H9 (cell line): Measurements from ENCODE around the gene AP1S1. TPM values are rescaled to one million over a fixed set of nuclear protein-coding genes. Genes with fewer than 3 reads are reported as not detected.
"Not testable (repeated sequence)": the region's sequence is repeated elsewhere in the genome, so short reads cannot be mapped to it uniquely, and the experiment has no call there.

Experiments
- DNase-seq: peaks from one replicate; pipeline ENCODE4 v3.0.0-alpha.2; 2017
- H2AFZ ChIP-seq: one replicate; pipeline ENCODE4 v1.6.1; 2013; ENCODE audit warnings: mild to moderate bottlenecking, low read length, control low read depth, moderate library complexity
- H2AK5ac ChIP-seq: 2 replicates; pipeline ENCODE4 v1.6.1; 2013; ENCODE audit warnings: low read length, control low read depth, mixed read lengths; ENCODE audit not compliant: insufficient read length
- H2BK120ac ChIP-seq: one replicate; pipeline ENCODE4 v1.6.1; 2013; ENCODE audit warnings: low read depth, mild to moderate bottlenecking, low read length, control low read depth, inconsistent platforms; ENCODE audit not compliant: poor library complexity, severe bottlenecking
- H2BK12ac ChIP-seq: 2 replicates; pipeline ENCODE4 v1.6.1; 2013; ENCODE audit warnings: low read length, control low read depth, mixed read lengths, low read depth; ENCODE audit not compliant: insufficient read length
- H2BK15ac ChIP-seq: 2 replicates; pipeline ENCODE4 v1.6.1; 2013; ENCODE audit warnings: low read depth, low read length, control low read depth
- H2BK20ac ChIP-seq: one replicate; pipeline ENCODE4 v1.6.1; 2013; ENCODE audit warnings: low read depth, mild to moderate bottlenecking, low read length, control low read depth, inconsistent platforms; ENCODE audit not compliant: poor library complexity, severe bottlenecking
- H2BK5ac ChIP-seq: 2 replicates; pipeline ENCODE4 v1.6.1; 2013; ENCODE audit warnings: low read length, control low read depth, mixed read lengths; ENCODE audit not compliant: insufficient read length
- H3K14ac ChIP-seq: 2 replicates; pipeline ENCODE4 v1.6.1; 2013; ENCODE audit warnings: low read length, control low read depth; ENCODE audit not compliant: insufficient read depth
- H3K18ac ChIP-seq: 2 replicates; pipeline ENCODE4 v1.6.1; 2013; ENCODE audit warnings: low read depth, mild to moderate bottlenecking, mixed read lengths, low read length, control low read depth; ENCODE audit not compliant: insufficient read length
- H3K23ac ChIP-seq: 2 replicates; pipeline ENCODE4 v1.6.1; 2013; ENCODE audit warnings: low read length, control low read depth, mixed read lengths, low read depth; ENCODE audit not compliant: insufficient read length
- H3K23me2 ChIP-seq: 2 replicates; pipeline ENCODE4 v1.6.1; 2013; ENCODE audit warnings: low read depth, mild to moderate bottlenecking, mixed read lengths, low read length, control low read depth; ENCODE audit not compliant: insufficient read length, poor library complexity, severe bottlenecking
- H3K27ac ChIP-seq: 2 replicates; pipeline ENCODE4 v1.5.1; 2013; ENCODE audit warnings: low read length, control low read depth, mixed read lengths, low read depth; ENCODE audit not compliant: insufficient read length
- H3K27me3 ChIP-seq: 2 replicates; pipeline ENCODE4 v1.6.1; 2013; ENCODE audit warnings: low read length, control low read depth, inconsistent platforms; ENCODE audit not compliant: insufficient read depth
- H3K4ac ChIP-seq: 2 replicates; pipeline ENCODE4 v1.6.1; 2013; ENCODE audit warnings: low read depth, mild to moderate bottlenecking, control low read depth, inconsistent platforms, low read length, moderate library complexity
- H3K4me1 ChIP-seq: 2 replicates; pipeline ENCODE4 v1.6.1; 2013; ENCODE audit warnings: low read length, control low read depth, inconsistent platforms; ENCODE audit not compliant: insufficient read depth
- H3K4me2 ChIP-seq: 2 replicates; pipeline ENCODE4 v1.6.1; 2013; ENCODE audit warnings: low read length, control low read depth, mixed read lengths; ENCODE audit not compliant: insufficient read length, insufficient read depth
- H3K56ac ChIP-seq: 2 replicates; pipeline ENCODE4 v1.6.1; 2013; ENCODE audit warnings: low read depth, mild to moderate bottlenecking, mixed read lengths, low read length, control low read depth; ENCODE audit not compliant: insufficient read length
- H3K79me1 ChIP-seq: 2 replicates; pipeline ENCODE4 v1.6.1; 2013; ENCODE audit warnings: low read depth, mild to moderate bottlenecking, moderate library complexity, low read length, control low read depth, inconsistent platforms; ENCODE audit not compliant: insufficient read depth, poor library complexity, severe bottlenecking
- H3K79me2 ChIP-seq: 2 replicates; pipeline ENCODE4 v1.6.1; 2013; ENCODE audit warnings: low read length, control low read depth, inconsistent platforms; ENCODE audit not compliant: insufficient read depth
- H3K9ac ChIP-seq: 2 replicates; pipeline ENCODE4 v1.6.1; 2013; ENCODE audit warnings: low read length, control low read depth, mixed read lengths; ENCODE audit not compliant: insufficient read length; ENCODE audit errors: extremely low read depth
- H3K9me3 ChIP-seq: one replicate; pipeline ENCODE4 v1.6.1; 2013; ENCODE audit warnings: low read depth, low read length, inconsistent platforms; ENCODE audit not compliant: control insufficient read depth
- H3T11ph ChIP-seq: one replicate; pipeline ENCODE4 v1.6.1; 2013; ENCODE audit warnings: mild to moderate bottlenecking, low read length, control low read depth, inconsistent platforms
- H4K20me1 ChIP-seq: one replicate; pipeline ENCODE4 v1.6.1; 2013; ENCODE audit not compliant: control insufficient read depth, insufficient read length, insufficient read depth
- H4K5ac ChIP-seq: 2 replicates; pipeline ENCODE4 v1.6.1; 2013; ENCODE audit warnings: low read depth, mild to moderate bottlenecking, mixed read lengths, low read length, control low read depth; ENCODE audit not compliant: insufficient read length
- H4K8ac ChIP-seq: replicated peaks from 2 replicates; pipeline ENCODE4 v1.6.1; 2013; ENCODE audit warnings: low read length, control low read depth, mixed read lengths, low read depth; ENCODE audit not compliant: insufficient read length
- H4K91ac ChIP-seq: 2 replicates; pipeline ENCODE4 v1.6.1; 2013; ENCODE audit warnings: low read depth, mild to moderate bottlenecking, moderate library complexity, mixed read lengths, low read length, control low read depth; ENCODE audit not compliant: insufficient read length
- H3K27ac Mint-ChIP-seq, 3 experiments: 2 replicates in 2 of 3; 3 replicates in 1 of 3; pipeline ENCODE4 v1.8.0; 2020 to 2021; ENCODE audit warnings: mixed read lengths in 3 of 3, mild to moderate bottlenecking in 1 of 3, moderate library complexity in 1 of 3
- H3K27me3 Mint-ChIP-seq: 2 replicates; pipeline ENCODE4 v1.8.0; 2021; ENCODE audit warnings: low read depth, mild to moderate bottlenecking, moderate library complexity, mixed read lengths
- H3K36me3 Mint-ChIP-seq, 3 experiments: 2 replicates in 2 of 3; 3 replicates in 1 of 3; pipeline ENCODE4 v1.8.0; 2020 to 2021; ENCODE audit warnings: low read depth in 3 of 3, mixed read lengths in 3 of 3; ENCODE audit not compliant: insufficient read depth in 1 of 3
- H3K4me1 Mint-ChIP-seq, 2 experiments: 2 replicates each; pipeline ENCODE4 v1.8.0; 2020; ENCODE audit warnings: mixed read lengths in 2 of 2
- H3K4me3 Mint-ChIP-seq, 2 experiments: 2 replicates in 1 of 2; 3 replicates in 1 of 2; pipeline ENCODE4 v1.8.0; 2020 to 2021; ENCODE audit warnings: mild to moderate bottlenecking in 2 of 2, mixed read lengths in 2 of 2, moderate library complexity in 1 of 2
- H3K9me3 Mint-ChIP-seq, 2 experiments: 2 replicates in 1 of 2; 3 replicates in 1 of 2; pipeline ENCODE4 v1.8.0; 2020; ENCODE audit warnings: mild to moderate bottlenecking in 2 of 2, mixed read lengths in 2 of 2, moderate library complexity in 1 of 2
- WGBS: extraction: QIAGEN DNeasy Blood & Tissue Kit; methylation state at CpG from one replicate; pipeline ENCODE4 v1.1.7; 2013; ENCODE audit warnings: missing lambda C conversion rate, low lambda C conversion rate, mixed read lengths; ENCODE audit not compliant: insufficient read length; ENCODE audit errors: extremely low coverage; 5-methylcytosine and 5-hydroxymethylcytosine counted together
- total RNA-seq: library from RNA; stranded (reverse); gene quantifications from 2 replicates; pipeline ENCODE4 v1.2.1, GENCODE V29; 2021
- TF ChIP-seq, protein P1 (sequence below): fragments of 200-600 bp; sonication (generic); conservative IDR thresholded peaks from 3 replicates; pipeline ENCODE4 v1.8.0; 2021; ENCODE audit warnings: antibody characterized with exemption, mild to moderate bottlenecking

AP1S1 gene
- total RNA-seq, 1 experiment from 2014 or later, result 65.2 TPM

DNA sequence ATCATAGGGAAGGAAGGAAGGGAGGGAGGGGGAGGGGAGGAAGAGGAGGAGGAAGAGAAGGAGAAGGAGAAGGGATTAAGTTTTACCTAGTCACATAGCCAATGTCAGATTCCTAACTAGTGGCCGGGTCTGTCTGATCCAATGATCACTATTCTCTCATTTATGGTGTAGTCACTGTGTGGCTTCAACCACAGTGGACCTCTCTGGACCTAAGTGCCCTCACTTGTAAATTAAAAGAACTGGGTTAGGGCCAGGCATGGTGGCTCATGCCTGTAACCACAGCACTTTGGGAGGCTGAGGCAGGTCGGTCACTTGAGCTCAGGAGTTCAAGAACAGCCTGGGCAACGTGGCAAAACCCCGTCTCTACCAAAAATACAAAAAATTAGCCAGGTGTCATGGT lies 34.0 kb upstream of the AP1S1 start:
- H2BK15ac ChIP-seq, result no peak overlapping the region
- no peak overlapping the region for H3K4me2 ChIP-seq
- no peaks in the 10 kb centered on the region for H3K27me3 ChIP-seq
- H3K9me3 Mint-ChIP-seq, result peaks cover under 1 to 3% of the 10 kb centered on the region in 2 experiments; a peak in 2 of 5 replicates
- H3K4me1 ChIP-seq, result peaks cover 7% of the 10 kb centered on the region; the same call in 1 of the 2 replicates
- H4K20me1 ChIP-seq, result no peaks in the 10 kb centered on the region
- no peak overlapping the region for H2AK5ac ChIP-seq
- H3K9me3 ChIP-seq, result no peaks in the 10 kb centered on the region
- peaks cover 27 to 37% of the 10 kb centered on the region in 2 experiments for H3K4me1 Mint-ChIP-seq
- H2BK20ac ChIP-seq, result no peak overlapping the region
- no peak overlapping the region for H3K56ac ChIP-seq
- H4K8ac ChIP-seq, result no peak overlapping the region
- no peak overlapping the region for H3T11ph ChIP-seq
- no peak overlapping the region for H4K91ac ChIP-seq
- H4K5ac ChIP-seq, result no peak overlapping the region
- no peak overlapping the region for H2BK120ac ChIP-seq
- H3K18ac ChIP-seq, result no peak overlapping the region
- no peak overlapping the region for H3K4me3 Mint-ChIP-seq
- H3K27ac ChIP-seq, result no peak overlapping the region
- H3K79me1 ChIP-seq, result no peaks in the 10 kb centered on the region
- H3K4ac ChIP-seq, result no peak overlapping the region
- no peak overlapping the region for H3K27ac Mint-ChIP-seq
- H3K27me3 Mint-ChIP-seq, result peaks cover 1% of the 10 kb centered on the region; the same call in 1 of the 2 replicates
- no peaks in the 10 kb centered on the region for H3K23me2 ChIP-seq
- H2BK12ac ChIP-seq, result no peak overlapping the region
- H3K23ac ChIP-seq, result no peak overlapping the region
- no peaks in the 10 kb centered on the region; a peak in 2 of 7 replicates for H3K36me3 Mint-ChIP-seq
- H2BK5ac ChIP-seq, result no peak overlapping the region
- no peak overlapping the region for H2AFZ ChIP-seq
- WGBS, result no CpG with 5 or more reads among the region's 4 CpGs
- no peak overlapping the region for H3K9ac ChIP-seq
- H3K79me2 ChIP-seq, result no peaks in the 10 kb centered on the region
- no peak overlapping the region for H3K14ac ChIP-seq
- no peak for DNase-seq
- TF ChIP-seq, protein P1, sequence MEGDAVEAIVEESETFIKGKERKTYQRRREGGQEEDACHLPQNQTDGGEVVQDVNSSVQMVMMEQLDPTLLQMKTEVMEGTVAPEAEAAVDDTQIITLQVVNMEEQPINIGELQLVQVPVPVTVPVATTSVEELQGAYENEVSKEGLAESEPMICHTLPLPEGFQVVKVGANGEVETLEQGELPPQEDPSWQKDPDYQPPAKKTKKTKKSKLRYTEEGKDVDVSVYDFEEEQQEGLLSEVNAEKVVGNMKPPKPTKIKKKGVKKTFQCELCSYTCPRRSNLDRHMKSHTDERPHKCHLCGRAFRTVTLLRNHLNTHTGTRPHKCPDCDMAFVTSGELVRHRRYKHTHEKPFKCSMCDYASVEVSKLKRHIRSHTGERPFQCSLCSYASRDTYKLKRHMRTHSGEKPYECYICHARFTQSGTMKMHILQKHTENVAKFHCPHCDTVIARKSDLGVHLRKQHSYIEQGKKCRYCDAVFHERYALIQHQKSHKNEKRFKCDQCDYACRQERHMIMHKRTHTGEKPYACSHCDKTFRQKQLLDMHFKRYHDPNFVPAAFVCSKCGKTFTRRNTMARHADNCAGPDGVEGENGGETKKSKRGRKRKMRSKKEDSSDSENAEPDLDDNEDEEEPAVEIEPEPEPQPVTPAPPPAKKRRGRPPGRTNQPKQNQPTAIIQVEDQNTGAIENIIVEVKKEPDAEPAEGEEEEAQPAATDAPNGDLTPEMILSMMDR, result no peak

DNA sequence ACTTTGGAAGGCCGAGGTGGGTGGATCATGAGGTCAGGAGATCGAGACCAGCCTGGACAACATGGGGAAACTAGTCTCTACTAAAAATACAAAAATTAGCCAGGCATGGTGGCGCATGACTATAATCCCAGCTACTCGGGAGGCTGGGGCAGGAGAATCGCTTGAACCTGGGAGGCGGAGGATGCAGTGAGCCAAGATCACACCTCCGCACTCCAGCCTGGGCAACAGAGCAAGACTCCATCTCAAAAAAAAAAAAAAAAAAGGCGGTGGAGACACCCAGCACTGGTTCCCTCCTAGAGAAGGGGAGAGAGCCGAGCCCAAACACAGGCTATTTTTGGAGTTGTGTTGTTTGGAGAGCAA lies 32.7 kb upstream of the AP1S1 start:
- not testable (repeated sequence) for H2AFZ ChIP-seq, H3K79me1 ChIP-seq, H2BK15ac ChIP-seq, H3K27me3 ChIP-seq, H3K27ac ChIP-seq, H3K23ac ChIP-seq, H2BK5ac ChIP-seq, H3K4me2 ChIP-seq, H3K9me3 ChIP-seq, H3K23me2 ChIP-seq, H3K9ac ChIP-seq, H4K20me1 ChIP-seq, H3K4me1 ChIP-seq, H3K18ac ChIP-seq, H4K91ac ChIP-seq, H2BK120ac ChIP-seq, H3K4ac ChIP-seq, H2BK20ac ChIP-seq, H3K4me3 Mint-ChIP-seq, DNase-seq, H3T11ph ChIP-seq, H3K9me3 Mint-ChIP-seq, H3K27me3 Mint-ChIP-seq, H2BK12ac ChIP-seq, H3K56ac ChIP-seq, H4K5ac ChIP-seq, H4K8ac ChIP-seq, H3K36me3 Mint-ChIP-seq, H3K79me2 ChIP-seq, H2AK5ac ChIP-seq
- Mint-ChIP-seq H3K27ac (peak overlapping the region in 1 of 3 experiments; percentile 78; a peak in 1 of 7 replicates), H3K4me1 (peaks cover 35 to 44% of the 10 kb centered on the region in 2 experiments)
- H3K14ac ChIP-seq, result peak overlapping the region; percentile 8; the same call in 1 of the 2 replicates
- no CpG with 5 or more reads among the region's 9 CpGs for WGBS
